CD4-positive, alpha-beta T cell treated with Interleukin-6 at 100 ng/mL for 8 hours (primary cell): ENCODE results near the gene SPEN.
"Not testable (repeated sequence)": the region's sequence is repeated elsewhere in the genome, so short reads cannot be mapped to it uniquely, and the experiment has no call there.

Source experiments
- DNase-seq: peaks from one replicate; pipeline ENCODE4 v3.0.0-alpha.2; 2020; ENCODE audit warnings: mixed read lengths, low spot score

Gene SPEN

DNA sequence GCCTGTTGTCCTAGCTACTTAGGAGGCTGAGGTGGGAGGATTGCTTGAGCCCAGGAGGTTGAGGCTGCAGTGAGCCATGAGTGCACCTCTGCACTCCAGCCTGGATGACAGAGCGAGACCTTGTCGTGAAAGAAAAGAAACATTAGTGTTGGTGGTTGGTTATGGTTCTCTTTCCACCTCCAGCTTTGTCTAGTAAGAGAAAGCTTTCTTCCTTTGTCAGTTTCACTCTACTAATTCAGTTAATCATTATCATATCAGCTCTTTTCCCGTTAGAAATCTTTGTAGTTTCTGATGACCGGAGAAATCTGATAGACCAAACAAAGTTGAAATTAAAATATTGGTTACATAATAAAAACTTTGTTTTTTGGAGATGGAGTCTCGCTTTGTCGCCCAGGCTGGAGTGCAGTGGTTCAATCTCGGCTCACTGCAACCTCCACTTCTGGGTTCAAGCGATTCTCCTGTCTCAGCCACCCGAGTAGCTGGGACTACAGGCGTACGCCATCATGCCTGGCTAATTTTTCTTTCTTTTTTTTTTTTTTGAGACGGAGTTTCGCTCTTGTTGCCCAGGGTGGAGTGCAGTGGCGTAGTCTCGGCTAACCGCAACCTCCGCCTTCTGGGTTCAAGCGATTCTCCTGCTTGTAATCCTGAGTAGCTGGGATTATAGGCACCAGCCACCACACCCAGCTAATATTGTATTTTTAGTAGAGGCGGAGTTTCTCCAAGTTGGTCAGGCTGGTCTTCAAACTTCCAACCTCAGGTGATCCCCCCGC lies 49.5 kb downstream of the SPEN start:
- DNase-seq: not testable (repeated sequence)

DNA sequence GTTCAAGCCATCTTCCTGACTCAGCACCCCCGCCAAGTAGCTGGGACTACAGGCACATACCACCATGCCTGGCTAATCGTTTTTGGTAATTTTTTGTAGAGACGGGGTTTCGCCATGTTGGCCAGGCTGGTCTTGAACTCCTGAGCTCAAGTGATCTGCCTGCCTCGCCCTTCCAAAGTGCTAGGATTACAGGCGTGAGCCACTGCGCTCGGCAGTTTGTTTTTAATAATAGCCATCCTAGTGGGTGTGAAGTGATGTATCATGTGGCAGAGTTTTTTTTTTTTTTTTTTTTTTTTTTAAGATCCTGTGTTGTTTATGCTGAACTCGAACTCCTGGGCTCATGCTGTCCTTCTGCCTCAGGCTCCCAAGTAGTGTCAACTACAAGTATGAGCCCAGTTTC lies 51.8 kb downstream of the SPEN start:
- DNase-seq: no peak

DNA sequence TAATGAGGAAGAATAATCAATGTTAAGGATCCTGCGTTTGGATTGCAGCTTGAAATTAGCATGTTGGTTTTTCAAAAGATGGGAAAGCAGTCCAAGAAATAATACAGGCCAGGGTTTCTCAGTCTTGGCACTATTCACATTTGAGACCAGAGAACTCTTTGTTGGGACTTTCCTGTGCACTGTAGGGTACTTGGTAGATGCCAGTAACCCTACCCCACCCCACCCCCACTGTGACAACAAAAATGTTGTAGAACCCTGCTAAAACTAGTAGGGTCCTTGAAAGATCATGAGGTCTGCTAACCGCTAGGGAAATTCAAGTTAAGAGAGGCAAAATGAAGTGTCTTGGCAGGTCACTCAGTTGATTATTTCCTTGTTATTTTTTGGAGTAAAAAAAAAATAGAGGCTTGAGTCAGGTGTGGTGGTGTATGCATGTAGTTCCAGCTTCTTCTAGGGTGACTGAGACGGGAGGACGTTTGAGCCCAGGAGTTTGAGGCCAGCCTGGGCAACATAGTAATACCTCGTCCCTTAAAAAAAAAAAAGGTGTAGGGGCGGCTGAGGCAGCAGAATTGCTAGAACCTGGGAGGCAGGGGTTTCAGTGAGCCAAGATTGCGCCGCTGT lies 53.3 kb downstream of the SPEN start:
- no peak for DNase-seq

DNA sequence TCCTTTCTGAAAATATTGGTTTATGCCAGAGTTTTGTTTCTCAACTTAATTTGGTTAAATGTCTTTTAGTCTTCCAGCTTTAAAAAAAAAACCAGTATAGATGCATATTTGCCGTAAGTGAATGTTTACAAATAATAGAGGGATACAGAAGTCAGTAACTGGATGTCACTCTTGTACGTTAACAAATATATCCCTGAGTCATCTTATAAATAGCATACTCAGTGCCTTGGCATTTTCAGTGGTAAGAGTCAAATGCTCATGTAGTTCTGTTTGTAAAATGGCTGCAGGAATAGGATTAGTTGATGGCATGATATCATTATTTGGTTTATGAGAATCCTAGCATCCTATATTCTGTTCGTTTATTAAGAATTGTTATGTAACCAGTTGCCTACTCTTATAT lies 55.4 kb downstream of the SPEN start:
- no peak for DNase-seq

DNA sequence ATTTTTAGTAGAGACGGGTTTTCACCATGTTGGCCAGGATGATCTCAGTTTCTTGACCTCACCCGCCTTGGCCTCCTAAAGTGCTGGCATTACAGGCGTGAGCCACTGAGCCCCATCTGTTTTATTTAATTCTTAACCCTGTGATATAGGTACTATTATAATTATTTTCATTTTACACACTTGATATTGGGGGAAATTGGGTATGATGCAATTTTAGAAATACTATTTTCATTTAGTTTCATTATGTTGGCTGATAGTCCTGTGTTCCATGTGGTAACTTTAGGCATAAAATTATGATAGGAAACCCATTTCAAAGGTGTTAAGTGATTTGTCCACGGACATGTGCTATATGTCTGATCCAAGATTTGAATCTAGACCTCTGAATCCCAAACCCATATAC lies 61.1 kb downstream of the SPEN start:
- no peak for DNase-seq

DNA sequence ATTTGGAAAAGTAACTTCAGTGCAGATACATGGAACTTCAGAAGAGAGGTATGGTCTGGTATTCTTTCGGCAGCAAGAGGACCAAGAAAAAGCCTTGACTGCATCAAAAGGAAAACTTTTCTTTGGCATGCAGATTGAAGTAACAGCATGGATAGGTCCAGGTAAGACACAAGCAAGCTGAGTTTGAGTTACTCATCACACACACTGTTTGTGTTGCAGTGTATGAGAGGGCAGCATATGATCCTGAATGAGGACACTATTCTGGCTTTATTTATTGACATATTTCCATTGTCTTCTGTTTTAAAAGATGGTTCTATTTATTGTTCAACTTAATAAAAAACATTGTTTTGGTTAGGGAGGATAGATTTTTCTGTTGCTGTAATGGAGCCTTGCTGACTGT lies 63.6 kb downstream of the SPEN start:
- no peak for DNase-seq

DNA sequence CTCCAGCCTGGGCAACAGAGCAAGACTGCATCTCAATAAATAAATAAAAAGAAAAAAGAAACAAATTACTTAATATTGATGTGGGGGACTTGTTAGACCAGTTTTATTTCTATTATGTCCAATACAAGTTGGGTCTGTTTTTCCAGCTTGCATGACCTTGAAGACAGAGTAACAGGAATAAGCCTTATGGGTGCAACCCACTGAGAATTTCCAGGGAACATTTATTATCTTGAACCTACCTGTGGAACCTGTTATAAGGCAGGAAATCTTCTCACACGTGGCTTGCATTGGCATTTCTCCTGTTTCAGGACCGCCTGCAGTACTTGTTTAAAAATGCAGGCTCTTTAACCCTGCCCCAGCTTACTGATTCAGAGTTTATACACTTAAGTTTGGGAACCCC lies 64.4 kb downstream of the SPEN start:
- DNase-seq: no peak

DNA sequence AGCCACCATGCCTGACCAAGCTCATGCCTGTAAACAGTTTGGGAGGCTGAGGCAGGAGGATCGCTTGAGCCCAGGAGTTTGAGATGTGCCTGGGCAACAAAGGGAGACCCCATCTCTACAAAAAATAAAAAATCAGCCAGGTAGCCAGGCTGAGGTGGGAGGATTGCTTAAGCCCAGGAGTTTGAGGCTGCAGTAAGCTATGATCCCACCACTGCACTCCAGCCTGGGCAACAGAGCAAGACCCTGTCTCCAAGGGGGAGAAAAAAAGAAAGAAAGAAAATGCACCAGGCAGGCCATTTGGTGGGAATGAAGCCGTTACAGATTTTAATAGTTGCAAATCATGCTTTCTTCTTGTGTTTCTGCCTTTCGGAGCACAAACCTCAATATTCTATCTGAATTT lies 66.1 kb downstream of the SPEN start:
- not testable (repeated sequence) for DNase-seq

DNA sequence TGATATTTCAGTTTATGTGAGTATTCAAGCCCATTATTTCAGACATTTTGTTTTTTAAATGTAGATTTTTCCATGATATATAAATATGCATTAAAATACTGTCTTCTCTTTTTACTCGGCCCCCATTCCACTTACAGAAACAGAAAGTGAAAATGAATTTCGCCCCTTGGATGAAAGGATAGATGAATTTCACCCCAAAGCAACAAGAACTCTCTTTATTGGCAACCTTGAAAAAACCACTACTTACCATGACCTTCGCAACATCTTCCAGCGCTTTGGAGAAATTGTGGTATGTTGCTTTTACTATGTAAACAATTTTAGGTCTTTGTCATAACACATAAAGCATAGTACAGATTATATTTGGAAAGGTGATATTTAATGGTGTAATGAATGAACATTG lies 68.5 kb downstream of the SPEN start:
- DNase-seq: no peak

DNA sequence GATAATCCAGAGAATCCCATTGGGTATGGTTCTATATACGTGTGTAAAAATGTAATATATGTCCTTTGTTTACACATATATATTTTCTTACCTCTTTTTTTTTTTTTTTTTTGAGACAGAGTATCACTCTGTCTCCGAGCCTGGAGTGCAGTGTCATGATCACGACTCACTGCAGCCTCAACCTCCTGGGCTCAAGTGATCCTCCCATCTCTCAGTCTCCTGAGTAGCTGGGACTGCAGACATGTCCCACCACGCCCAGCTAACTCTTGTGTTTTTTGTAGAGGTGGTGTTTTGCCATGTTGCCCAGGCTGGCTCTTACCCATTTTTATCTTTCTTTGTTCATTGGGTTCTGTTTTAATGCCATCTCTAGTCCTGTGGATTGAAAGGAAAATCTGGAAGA lies 68.9 kb downstream of the SPEN start:
- no peak for DNase-seq

DNA sequence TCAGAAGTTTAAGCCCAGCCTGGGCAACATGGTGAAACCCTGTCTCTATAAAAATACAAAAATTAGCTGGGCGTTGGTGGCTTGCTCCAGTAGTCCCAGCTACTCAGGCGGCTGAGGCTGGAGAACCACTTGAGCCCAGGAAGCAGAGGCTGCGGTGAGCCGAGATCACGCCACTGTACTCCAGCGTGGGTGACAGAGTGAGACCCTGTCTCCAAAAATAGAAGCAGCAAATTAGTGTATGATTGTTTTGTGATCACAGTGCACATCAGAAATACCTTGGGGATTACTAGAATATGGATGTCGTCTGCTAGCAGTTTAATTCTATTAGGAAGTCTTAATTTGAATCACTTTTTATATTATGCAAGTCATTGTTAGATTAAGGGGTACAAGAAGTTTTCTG lies 69.4 kb downstream of the SPEN start:
- no peak for DNase-seq

DNA sequence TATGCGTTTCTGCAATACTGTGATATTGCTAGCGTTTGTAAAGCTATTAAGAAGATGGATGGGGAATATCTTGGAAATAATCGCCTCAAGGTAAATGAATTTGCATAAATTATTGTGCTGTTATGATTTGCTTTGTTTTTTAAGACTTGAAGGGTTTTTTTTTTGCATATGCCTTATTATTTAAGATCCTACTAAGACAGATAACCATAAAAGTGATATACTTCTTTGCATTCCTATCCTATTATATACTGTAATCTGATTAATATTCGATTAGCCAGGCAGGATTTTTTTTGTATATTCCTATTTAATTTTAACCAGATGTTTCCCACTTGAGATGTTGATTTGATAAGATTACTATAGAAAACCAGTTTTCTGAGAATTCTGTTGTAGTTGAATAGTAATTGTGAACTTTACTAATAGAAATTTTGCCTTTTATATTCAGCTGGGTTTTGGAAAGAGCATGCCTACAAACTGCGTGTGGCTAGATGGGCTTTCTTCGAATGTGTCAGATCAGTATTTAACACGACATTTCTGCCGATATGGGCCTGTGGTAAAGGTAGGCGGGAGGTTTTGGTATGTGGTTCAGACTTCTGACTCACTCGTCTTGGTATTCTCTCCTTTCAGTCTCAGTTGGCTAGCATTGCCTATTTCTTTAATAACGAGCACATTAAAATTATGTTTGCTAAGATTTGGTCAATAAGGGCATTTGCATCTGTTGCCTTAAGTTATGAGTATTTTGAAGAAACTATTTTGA lies 71.6 kb downstream of the SPEN start:
- peak; percentile 50 for DNase-seq

DNA sequence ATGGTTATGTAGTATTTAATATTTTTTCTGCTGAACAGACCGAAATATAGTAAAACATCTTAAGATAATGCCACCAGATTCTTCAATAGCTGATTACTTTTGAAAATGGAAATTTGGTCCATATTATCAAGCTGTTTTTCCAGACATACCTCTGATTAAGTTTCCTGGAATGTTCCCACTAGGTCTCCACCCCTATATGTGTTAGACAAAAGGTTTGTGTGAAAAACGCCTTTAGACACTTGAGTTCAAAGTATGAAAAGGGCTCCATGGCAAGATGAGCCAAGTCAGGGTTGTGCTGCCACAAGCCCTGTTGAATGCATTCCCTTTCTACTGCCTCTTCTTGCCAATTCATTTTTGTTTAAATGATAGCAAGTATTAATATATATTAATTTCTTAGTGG lies 75.7 kb downstream of the SPEN start:
- no peak for DNase-seq

DNA sequence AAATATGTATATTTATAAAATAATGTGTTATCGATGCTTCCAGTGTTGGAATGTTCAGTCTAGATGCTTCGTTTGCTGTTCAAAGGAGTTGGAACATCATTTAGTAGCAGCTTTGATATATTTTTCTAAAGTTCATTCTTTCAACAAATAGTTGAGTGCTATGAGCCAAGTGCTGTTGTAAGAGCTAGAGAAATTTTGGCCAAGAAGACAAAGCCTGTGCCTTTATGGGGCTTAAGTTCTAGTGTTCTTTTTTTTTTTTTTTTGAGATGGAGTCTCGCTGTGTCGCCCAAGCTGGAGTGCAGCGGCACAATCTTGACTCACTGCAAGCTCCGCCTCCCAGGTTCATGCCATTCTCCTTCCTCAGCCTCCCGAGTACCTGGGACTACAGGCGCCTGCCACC lies 78.9 kb downstream of the SPEN start:
- not testable (repeated sequence) for DNase-seq

DNA sequence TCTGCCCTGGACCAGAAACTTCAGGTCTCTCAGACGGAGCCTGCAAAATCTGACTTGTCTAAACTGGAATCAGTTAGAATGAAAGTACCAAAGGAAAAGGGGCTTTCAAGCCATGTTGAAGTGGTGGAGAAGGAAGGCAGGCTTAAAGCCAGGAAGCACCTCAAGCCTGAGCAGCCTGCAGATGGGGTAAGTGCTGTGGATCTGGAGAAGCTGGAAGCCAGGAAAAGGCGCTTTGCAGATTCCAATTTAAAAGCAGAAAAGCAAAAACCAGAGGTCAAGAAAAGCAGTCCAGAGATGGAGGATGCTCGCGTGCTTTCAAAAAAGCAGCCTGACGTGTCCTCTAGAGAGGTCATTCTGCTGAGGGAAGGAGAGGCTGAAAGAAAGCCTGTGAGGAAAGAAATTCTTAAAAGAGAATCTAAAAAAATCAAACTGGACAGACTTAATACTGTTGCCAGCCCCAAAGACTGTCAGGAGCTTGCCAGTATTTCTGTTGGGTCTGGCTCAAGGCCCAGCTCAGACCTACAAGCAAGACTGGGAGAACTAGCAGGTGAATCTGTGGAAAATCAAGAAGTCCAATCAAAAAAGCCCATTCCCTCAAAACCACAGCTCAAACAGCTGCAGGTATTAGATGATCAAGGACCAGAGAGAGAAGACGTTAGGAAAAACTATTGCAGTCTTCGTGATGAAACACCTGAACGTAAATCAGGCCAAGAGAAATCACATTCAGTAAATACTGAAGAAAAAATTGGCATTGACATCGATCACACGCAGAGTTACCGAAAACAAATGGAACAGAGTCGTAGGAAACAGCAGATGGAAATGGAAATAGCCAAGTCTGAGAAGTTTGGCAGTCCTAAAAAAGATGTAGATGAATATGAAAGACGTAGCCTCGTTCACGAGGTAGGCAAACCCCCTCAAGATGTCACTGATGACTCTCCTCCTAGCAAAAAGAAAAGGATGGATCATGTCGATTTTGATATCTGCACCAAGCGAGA lies 81.8 kb downstream of the SPEN start:
- no peak for DNase-seq

DNA sequence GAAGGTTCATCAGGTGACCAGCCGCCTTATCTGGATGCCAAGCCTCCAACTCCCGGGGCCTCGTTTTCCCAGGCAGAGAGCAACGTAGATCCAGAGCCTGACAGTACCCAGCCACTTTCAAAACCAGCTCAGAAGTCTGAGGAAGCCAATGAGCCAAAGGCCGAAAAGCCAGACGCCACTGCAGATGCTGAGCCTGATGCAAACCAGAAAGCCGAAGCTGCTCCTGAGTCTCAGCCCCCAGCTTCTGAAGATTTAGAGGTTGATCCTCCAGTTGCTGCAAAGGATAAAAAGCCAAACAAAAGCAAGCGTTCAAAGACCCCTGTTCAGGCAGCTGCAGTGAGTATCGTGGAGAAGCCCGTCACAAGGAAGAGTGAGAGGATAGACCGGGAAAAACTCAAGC lies 83.9 kb downstream of the SPEN start:
- no peak for DNase-seq

DNA sequence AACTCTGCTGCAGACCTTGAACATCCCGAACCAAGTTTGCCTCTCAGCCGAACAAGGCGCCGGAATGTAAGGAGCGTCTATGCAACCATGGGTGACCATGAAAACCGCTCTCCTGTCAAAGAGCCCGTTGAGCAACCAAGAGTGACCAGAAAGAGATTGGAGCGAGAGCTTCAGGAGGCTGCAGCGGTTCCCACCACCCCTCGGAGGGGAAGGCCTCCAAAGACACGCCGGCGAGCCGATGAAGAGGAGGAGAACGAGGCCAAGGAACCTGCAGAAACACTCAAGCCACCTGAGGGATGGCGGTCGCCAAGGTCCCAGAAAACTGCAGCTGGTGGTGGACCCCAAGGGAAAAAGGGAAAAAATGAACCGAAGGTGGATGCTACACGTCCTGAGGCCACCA lies 84.4 kb downstream of the SPEN start:
- no peak for DNase-seq

DNA sequence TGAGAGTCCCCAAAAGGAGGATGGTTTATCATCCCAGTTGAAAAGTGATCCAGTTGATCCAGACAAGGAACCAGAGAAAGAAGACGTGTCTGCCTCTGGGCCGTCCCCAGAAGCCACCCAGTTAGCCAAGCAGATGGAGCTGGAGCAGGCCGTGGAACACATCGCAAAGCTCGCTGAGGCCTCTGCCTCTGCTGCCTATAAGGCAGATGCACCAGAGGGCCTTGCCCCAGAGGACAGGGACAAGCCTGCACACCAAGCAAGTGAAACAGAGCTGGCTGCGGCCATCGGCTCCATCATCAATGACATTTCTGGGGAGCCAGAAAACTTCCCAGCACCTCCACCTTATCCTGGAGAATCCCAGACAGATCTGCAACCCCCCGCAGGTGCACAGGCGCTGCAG lies 85.1 kb downstream of the SPEN start:
- DNase-seq: no peak

DNA sequence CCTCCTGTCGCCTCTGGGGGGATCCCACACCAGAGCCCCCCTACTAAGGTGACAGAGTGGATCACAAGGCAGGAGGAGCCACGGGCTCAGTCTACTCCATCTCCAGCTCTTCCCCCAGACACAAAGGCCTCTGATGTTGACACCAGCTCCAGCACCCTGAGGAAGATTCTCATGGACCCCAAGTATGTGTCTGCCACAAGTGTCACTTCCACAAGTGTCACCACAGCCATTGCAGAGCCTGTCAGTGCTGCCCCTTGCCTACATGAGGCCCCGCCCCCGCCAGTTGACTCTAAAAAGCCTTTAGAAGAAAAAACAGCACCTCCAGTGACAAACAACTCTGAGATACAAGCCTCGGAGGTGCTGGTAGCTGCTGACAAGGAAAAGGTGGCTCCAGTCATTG lies 86.2 kb downstream of the SPEN start:
- DNase-seq: no peak

DNA sequence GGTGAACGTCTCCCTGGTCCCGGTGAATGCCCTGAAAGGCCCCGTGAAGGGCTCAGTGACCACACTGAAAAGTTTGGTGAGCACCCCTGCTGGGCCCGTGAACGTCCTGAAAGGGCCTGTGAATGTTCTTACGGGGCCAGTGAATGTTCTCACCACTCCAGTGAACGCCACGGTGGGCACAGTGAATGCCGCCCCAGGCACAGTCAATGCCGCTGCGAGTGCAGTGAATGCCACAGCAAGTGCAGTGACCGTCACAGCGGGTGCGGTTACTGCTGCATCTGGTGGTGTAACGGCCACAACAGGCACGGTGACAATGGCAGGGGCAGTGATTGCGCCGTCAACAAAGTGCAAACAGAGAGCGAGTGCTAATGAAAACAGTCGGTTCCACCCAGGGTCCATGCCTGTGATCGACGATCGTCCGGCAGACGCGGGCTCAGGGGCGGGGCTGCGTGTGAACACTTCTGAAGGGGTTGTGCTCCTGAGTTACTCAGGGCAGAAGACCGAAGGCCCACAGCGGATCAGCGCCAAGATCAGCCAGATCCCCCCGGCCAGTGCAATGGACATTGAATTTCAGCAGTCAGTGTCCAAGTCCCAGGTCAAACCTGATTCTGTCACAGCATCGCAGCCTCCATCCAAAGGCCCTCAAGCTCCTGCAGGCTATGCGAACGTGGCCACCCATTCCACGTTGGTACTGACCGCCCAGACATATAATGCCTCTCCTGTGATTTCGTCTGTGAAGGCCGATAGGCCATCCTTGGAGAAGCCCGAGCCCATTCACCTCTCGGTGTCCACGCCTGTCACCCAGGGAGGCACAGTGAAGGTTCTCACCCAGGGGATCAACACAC lies 86.9 kb downstream of the SPEN start:
- DNase-seq: no peak
